Endothelial cell (in vitro differentiated cells): ENCODE measurements around the gene USP3. TPM values are rescaled to one million over a fixed set of nuclear protein-coding genes. Genes with fewer than 3 reads are reported as not detected.

ENCODE experiments used
- DNase-seq: peaks from one replicate; pipeline ENCODE4 v3.0.0; 2021; ENCODE audit warnings: low spot score
- H3K27ac Mint-ChIP-seq: one replicate; pipeline ENCODE4 v1.8.0; 2021; ENCODE audit warnings: mixed read lengths, inconsistent platforms; ENCODE audit not compliant: unreplicated experiment
- H3K27me3 Mint-ChIP-seq: one replicate; pipeline ENCODE4 v1.8.0; 2021; ENCODE audit warnings: mild to moderate bottlenecking, moderate library complexity, mixed read lengths, inconsistent platforms; ENCODE audit not compliant: unreplicated experiment
- H3K36me3 Mint-ChIP-seq: one replicate; pipeline ENCODE4 v1.8.0; 2021; ENCODE audit warnings: mild to moderate bottlenecking, low read depth, mixed read lengths, inconsistent platforms; ENCODE audit not compliant: unreplicated experiment
- H3K4me1 Mint-ChIP-seq: one replicate; pipeline ENCODE4 v1.8.0; 2021; ENCODE audit warnings: mild to moderate bottlenecking, mixed read lengths, inconsistent platforms; ENCODE audit not compliant: unreplicated experiment
- H3K4me3 Mint-ChIP-seq: one replicate; pipeline ENCODE4 v1.8.0; 2021; ENCODE audit warnings: mild to moderate bottlenecking, mixed read lengths, inconsistent platforms; ENCODE audit not compliant: unreplicated experiment
- H3K9me3 Mint-ChIP-seq: one replicate; pipeline ENCODE4 v1.8.0; 2021; ENCODE audit warnings: mixed read lengths, inconsistent platforms; ENCODE audit not compliant: unreplicated experiment
- total RNA-seq: library from RNA; stranded (reverse); fragmentation: NEBNext Ultra II Directional; extraction: Animal tissue kit (Norgen Biotek cat#: 25700); gene quantifications from one replicate; pipeline ENCODE4 v1.2.1, GENCODE V29; 2021; ENCODE audit not compliant: unreplicated experiment
- TF ChIP-seq, protein P1 (sequence below): fragments of 200-600 bp; sonication (generic); IDR thresholded peaks from one replicate; pipeline ENCODE4 v1.5.0; 2021; ENCODE audit warnings: antibody characterized with exemption; ENCODE audit not compliant: unreplicated experiment

The USP3 gene
- total RNA-seq, 1 donor from 2014 or later = 33.5 TPM

DNA sequence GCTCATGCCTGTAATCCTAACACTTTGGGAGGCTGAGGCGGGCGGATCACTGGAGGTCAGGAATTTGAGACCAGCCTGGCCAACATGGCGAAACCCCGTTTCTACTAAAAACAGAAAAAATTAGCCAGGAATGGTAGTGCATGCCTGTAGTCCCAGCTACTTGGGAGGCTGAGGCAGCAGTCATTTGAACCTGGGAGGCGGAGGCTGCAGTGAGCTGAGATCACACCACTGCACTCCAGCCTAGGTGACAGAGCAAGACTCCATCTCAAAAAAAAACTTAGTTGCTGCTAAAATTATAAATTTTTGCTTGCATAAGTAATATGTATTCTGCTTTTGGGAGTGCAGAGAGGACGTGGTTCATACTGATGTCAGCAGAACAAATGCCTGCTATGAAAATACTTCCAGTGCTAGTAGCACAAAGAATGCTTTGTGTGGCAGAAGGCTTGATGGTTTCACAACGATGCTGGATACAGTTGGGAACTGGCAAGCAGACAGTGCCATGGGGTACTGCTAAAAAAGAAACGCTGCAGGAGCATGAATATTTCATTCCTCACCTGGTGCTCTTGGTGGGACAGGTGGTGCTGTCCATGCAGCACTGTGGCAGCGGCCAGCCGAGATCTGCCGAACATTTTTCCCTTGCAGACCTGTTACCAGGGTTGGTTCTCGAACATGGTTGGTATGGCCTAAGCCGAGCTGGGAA, 123.9 kb downstream of the USP3 start:
- no peaks in the 10 kb centered on the region for H3K27me3 Mint-ChIP-seq
- no peaks in the 10 kb centered on the region for H3K9me3 Mint-ChIP-seq
- H3K4me1 Mint-ChIP-seq = no peaks in the 10 kb centered on the region
- TF ChIP-seq, protein P1, sequence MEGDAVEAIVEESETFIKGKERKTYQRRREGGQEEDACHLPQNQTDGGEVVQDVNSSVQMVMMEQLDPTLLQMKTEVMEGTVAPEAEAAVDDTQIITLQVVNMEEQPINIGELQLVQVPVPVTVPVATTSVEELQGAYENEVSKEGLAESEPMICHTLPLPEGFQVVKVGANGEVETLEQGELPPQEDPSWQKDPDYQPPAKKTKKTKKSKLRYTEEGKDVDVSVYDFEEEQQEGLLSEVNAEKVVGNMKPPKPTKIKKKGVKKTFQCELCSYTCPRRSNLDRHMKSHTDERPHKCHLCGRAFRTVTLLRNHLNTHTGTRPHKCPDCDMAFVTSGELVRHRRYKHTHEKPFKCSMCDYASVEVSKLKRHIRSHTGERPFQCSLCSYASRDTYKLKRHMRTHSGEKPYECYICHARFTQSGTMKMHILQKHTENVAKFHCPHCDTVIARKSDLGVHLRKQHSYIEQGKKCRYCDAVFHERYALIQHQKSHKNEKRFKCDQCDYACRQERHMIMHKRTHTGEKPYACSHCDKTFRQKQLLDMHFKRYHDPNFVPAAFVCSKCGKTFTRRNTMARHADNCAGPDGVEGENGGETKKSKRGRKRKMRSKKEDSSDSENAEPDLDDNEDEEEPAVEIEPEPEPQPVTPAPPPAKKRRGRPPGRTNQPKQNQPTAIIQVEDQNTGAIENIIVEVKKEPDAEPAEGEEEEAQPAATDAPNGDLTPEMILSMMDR = no peak
- H3K27ac Mint-ChIP-seq = no peak overlapping the region
- no peak for DNase-seq
- peak overlapping the region; percentile 54 for H3K4me3 Mint-ChIP-seq
- peaks cover 60% of the 10 kb centered on the region for H3K36me3 Mint-ChIP-seq

DNA sequence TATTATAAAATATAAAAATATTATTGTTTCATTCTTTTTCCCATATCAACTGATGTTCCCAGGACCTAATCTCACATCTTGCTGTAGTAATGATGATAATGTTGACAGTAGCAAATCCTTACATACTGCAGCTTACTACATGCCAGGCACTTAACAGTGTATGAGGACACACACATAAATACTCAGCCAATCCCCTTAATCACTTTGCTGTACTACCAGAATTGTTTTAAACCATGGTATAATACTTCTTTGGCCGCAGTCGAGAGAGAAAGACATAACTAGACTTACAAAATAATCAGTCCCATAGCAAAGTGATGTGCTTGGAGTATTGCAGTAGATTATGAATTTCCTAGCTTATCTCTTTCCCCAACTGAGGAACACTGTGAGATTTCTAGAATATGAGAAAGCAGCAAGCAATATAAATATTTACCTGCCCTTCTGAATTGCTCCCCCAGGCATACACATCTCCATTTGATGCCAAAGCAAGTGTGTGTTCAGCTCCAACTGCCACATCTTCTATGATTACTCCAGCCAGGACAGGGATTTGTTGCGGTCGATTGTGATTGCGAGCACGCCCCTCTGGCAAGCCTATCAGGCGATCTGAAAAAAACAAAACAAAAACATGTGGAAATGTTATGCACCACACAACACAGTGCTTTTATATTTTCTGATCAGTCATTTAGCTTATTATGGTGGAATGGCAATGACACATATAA, 125.8 kb downstream of the USP3 start:
- H3K36me3 Mint-ChIP-seq = peaks cover 60% of the 10 kb centered on the region
- peak overlapping the region; percentile 66 for H3K4me3 Mint-ChIP-seq
- no peaks in the 10 kb centered on the region for H3K4me1 Mint-ChIP-seq
- no peak overlapping the region for H3K27ac Mint-ChIP-seq
- TF ChIP-seq, protein P1 = no peak
- DNase-seq = no peak
- H3K9me3 Mint-ChIP-seq = no peaks in the 10 kb centered on the region
- no peaks in the 10 kb centered on the region for H3K27me3 Mint-ChIP-seq

DNA sequence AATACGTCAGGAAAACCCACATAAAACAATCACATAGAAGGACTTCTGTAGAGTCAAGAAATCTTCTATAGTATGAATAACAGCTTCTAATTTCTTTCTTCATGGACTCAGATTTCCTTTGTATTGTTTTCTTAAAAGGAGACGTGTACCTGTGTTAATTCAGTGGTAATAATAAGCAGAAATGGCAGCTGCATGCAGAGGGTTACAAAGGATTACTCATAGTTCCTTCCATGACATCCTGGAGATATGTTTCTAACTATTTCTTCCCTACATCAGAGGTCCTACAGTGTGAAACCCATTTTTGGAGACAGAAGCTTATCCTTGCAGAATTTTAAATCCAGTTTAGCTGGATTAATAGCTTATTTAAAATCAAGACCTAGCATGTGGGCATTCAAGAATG, 128.9 kb downstream of the USP3 start:
- Mint-ChIP-seq H3K9me3 (no peaks in the 10 kb centered on the region), H3K27me3 (peaks cover 3% of the 10 kb centered on the region), H3K27ac (no peak overlapping the region), H3K4me1 (no peaks in the 10 kb centered on the region), H3K36me3 (peaks cover 55% of the 10 kb centered on the region), H3K4me3 (no peak overlapping the region)
- TF ChIP-seq, protein P1 = no peak
- no peak for DNase-seq

DNA sequence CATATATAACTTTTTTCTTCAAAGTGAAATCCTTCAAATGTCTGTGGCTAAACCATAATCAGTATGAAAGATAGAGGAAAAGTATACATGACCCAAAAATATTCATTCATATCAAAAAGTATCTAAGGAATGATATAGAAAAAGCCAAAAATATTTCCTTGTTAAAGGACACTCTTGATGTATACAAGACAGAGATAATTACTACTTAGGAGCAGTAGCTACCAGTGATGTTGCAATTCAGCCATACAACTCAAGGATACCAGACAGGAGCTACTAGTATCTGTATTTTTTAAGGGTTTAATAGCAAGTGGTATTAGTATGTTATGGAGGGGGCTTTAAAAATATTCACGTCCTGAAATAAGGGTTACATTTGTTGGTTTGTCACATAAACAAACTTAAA, 129.8 kb downstream of the USP3 start:
- no peaks in the 10 kb centered on the region for H3K9me3 Mint-ChIP-seq
- H3K4me3 Mint-ChIP-seq = no peak overlapping the region
- no peaks in the 10 kb centered on the region for H3K4me1 Mint-ChIP-seq
- H3K27me3 Mint-ChIP-seq = peaks cover 3% of the 10 kb centered on the region
- peaks cover 53% of the 10 kb centered on the region for H3K36me3 Mint-ChIP-seq
- no peak for DNase-seq
- TF ChIP-seq, protein P1 = no peak
- no peak overlapping the region for H3K27ac Mint-ChIP-seq

DNA sequence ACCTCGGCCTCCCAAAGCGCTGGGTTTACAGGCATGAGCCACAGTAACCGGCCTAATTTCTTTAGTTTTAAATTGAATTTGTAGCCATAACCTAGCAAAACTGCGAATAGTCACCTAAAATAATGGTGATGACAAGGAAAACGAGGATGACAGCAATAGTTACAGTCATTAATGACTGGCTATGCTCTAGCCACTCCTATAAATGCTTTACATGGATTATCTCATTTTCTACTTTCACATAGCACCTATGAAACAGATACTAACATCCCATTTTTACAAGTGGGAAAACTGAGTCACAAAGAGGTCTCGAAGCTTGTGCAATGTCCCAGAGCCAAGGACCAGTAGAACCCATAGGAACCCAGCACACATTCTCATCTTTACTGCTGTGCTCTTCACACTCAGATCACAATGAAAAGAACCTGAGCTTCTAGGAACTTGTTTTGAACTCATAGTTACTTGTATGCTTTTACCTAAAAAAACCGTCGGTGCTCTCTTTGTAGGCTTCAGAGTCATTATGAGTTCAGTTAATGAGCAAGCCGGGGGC, 132.2 kb downstream of the USP3 start:
- Mint-ChIP-seq H3K4me3 (no peak overlapping the region), H3K4me1 (no peaks in the 10 kb centered on the region), H3K9me3 (no peaks in the 10 kb centered on the region), H3K36me3 (peaks cover 36% of the 10 kb centered on the region), H3K27ac (no peak overlapping the region), H3K27me3 (peaks cover 3% of the 10 kb centered on the region)
- TF ChIP-seq, protein P1 = no peak
- no peak for DNase-seq
